Tibial artery (tissue), 4 donors: ENCODE data around the gene CEACAM19.
"Not testable (repeated sequence)": the region's sequence is repeated elsewhere in the genome, so short reads cannot be mapped to it uniquely, and the experiment has no call there.

Experiments
- DNase-seq, 2 donors: peaks; one replicate each; pipeline ENCODE4 v3.0.0-alpha.2; 2019
- H3K27ac ChIP-seq, 2 donors: fragments of 200-600 bp; sonication (generic) in 1 of 2; 1 replicate in 1 of 2; 2 replicates in 1 of 2; pipeline ENCODE4 v1.5.1; 2018 to 2019; ENCODE audit warnings: mild to moderate bottlenecking in 1 of 2
- H3K27me3 ChIP-seq, 2 donors: fragments of 200-600 bp; sonication (generic) in 1 of 2; one replicate each; pipeline versions ENCODE4 v1.5.1 to v1.6.0; 2016 to 2019
- H3K36me3 ChIP-seq, 3 donors: fragments of 200-600 bp; sonication (generic) in 2 of 3; one replicate each; pipeline ENCODE4 v1.5.1; 2016 to 2019; ENCODE audit warnings: mild to moderate bottlenecking in 2 of 3
- H3K4me1 ChIP-seq, 4 donors: fragments of 200-600 bp; sonication (generic) in 2 of 4; 1 replicate in 3 of 4; 2 replicates in 1 of 4; pipeline ENCODE4 v1.5.1; 2016 to 2019
- H3K4me3 ChIP-seq, 2 donors: fragments of 200-600 bp; sonication (generic) in 1 of 2; 1 replicate in 1 of 2; 2 replicates in 1 of 2; pipeline ENCODE4 v1.5.1; 2018 to 2019; ENCODE audit warnings: mild to moderate bottlenecking in 2 of 2
- H3K9me3 ChIP-seq, 3 donors: fragments of 200-600 bp; sonication (generic) in 1 of 3; one replicate each; pipeline ENCODE4 v1.5.1; 2016 to 2019
- intact Hi-C: fragments of 100-400 bp; cut with DNase I; formaldehyde crosslinking; loops from one replicate; pipeline ENCODE4 v1.15.0; 2023; ENCODE audit warnings: low total_unique reads
- TF ChIP-seq, protein P1 (sequence below), 2 experiments: fragments of 200-600 bp in 1 of 2; fragments of 450-650 bp in 1 of 2; IDR thresholded peaks; one replicate each; pipeline ENCODE4 v1.5.1; 2017 to 2019; ENCODE audit warnings: antibody characterized with exemption in 2 of 2, mild to moderate bottlenecking in 1 of 2, moderate library complexity in 1 of 2

CEACAM19 gene

DNA sequence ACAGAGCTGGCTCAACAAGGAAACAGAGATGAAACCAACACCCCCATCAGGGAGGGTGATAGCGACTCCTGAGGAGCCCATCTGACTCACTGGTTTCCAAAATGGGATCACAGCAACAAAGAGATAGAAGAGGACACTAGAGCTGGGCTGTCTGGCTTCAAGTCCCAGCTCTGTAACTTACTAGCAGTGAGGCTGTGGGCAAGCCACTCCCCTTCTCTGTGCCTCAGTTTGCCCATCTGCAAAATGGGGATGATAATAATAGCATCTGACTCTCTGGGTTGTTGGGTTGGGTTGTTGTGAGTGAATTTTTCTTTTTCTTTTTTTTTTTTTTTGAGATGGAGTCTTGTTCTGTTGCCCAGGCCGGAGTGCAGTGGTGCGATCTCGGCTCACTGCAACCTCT is 43.7 kb upstream of the CEACAM19 start:
- Histone ChIP-seq H3K4me1 (peaks cover 0 to 7% (median 3%) of the 10 kb centered on the region in 4 donors), H3K27ac (no peak overlapping the region), H3K36me3 (no peaks in the 10 kb centered on the region), H3K9me3 (no peaks in the 10 kb centered on the region), H3K4me3 (no peak overlapping the region), H3K27me3 (no peaks in the 10 kb centered on the region)
- TF ChIP-seq, protein P1, sequence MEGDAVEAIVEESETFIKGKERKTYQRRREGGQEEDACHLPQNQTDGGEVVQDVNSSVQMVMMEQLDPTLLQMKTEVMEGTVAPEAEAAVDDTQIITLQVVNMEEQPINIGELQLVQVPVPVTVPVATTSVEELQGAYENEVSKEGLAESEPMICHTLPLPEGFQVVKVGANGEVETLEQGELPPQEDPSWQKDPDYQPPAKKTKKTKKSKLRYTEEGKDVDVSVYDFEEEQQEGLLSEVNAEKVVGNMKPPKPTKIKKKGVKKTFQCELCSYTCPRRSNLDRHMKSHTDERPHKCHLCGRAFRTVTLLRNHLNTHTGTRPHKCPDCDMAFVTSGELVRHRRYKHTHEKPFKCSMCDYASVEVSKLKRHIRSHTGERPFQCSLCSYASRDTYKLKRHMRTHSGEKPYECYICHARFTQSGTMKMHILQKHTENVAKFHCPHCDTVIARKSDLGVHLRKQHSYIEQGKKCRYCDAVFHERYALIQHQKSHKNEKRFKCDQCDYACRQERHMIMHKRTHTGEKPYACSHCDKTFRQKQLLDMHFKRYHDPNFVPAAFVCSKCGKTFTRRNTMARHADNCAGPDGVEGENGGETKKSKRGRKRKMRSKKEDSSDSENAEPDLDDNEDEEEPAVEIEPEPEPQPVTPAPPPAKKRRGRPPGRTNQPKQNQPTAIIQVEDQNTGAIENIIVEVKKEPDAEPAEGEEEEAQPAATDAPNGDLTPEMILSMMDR (IDR thresholded peaks at IDR 0.05) = no peak
- intact Hi-C loops = no loop called here
- DNase-seq = no peak

DNA sequence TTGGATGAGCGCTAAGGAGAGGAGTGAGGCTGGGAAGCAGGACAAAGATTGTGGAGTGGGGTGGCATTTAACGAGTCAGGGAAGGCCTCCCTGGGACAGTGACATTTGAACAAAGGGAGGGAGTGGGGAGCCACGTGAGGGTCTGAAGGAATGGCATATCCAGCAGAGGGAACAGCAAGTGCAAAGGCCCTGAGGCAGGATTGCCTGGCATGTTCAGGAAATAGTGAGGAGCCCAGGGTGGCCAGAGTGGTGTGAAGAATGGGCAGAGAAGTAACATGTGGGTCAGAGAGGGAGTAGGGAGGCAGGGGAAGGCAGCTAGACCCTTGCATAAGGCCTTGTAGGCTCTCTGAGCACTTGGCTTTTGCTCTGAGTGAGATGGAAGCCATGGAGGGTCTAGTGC is 42.5 kb upstream of the CEACAM19 start:
- intact Hi-C loops = no loop called here
- no peaks in the 10 kb centered on the region for H3K36me3 ChIP-seq
- H3K27ac ChIP-seq = no peak overlapping the region
- peaks cover 0 to 10% (median 3%) of the 10 kb centered on the region in 4 donors for H3K4me1 ChIP-seq
- no peak overlapping the region for H3K4me3 ChIP-seq
- H3K27me3 ChIP-seq = no peaks in the 10 kb centered on the region
- TF ChIP-seq, protein P1 (IDR thresholded peaks at IDR 0.05) = no peak
- no peaks in the 10 kb centered on the region for H3K9me3 ChIP-seq
- no peak for DNase-seq

- H3K4me1 ChIP-seq = peaks cover 0 to 25% (median 2%) of the 10 kb centered on the region in 4 donors
- DNase-seq, H3K36me3 ChIP-seq, H3K27ac ChIP-seq, H3K4me3 ChIP-seq, H3K27me3 ChIP-seq, intact Hi-C loops, H3K9me3 ChIP-seq: not testable (repeated sequence)
Observed at GRCh38 chr19:44631611-44632010, 39.7 kb upstream of the CEACAM19 start.

GRCh38 chr19:44634058-44634457 is 37.2 kb upstream of the CEACAM19 start:
- peaks cover 0 to 25% (median 2%) of the 10 kb centered on the region in 4 donors for H3K4me1 ChIP-seq
- intact Hi-C loops, H3K27me3 ChIP-seq, DNase-seq, H3K36me3 ChIP-seq, H3K4me3 ChIP-seq, H3K27ac ChIP-seq, H3K9me3 ChIP-seq: not testable (repeated sequence)

DNA sequence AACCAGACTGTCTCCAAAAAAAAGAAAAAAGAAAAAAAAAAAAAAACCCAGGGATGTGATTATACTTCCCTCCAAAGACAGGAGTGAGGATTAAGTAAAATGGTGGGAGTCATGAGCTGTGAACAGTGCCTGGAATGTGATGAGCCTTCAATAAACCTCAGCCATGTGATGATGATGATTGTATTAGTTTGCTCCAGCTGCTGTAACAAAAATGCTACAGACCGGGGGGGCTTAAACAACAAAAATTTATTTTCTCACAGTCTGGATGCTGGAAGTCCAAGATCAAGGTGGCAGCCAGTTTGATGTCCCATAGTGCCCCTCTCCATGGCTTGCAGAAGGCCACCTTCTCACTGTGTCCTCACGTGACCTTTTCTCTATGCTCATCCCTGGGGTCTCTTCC is 36.5 kb upstream of the CEACAM19 start:
- TF ChIP-seq, protein P1 (IDR thresholded peaks at IDR 0.05) = no peak
- Histone ChIP-seq H3K4me3 (no peak overlapping the region), H3K36me3 (no peaks in the 10 kb centered on the region), H3K4me1 (peaks cover 0 to 25% (median 2%) of the 10 kb centered on the region in 4 donors), H3K27ac (no peak overlapping the region), H3K27me3 (no peaks in the 10 kb centered on the region), H3K9me3 (no peaks in the 10 kb centered on the region)
- intact Hi-C loops = no loop called here
- DNase-seq = no peak

GRCh38 chr19:44635581-44636438 is 35.5 kb upstream of the CEACAM19 start:
- H3K9me3 ChIP-seq = no peaks in the 10 kb centered on the region
- TF ChIP-seq, protein P1 (IDR thresholded peaks at IDR 0.05) = no peak
- no peak overlapping the region for H3K4me3 ChIP-seq
- H3K36me3 ChIP-seq = no peaks in the 10 kb centered on the region
- no peak for DNase-seq
- no peaks in the 10 kb centered on the region for H3K27me3 ChIP-seq
- peak overlapping the region in 1 of 2 donors; percentile 14 for H3K27ac ChIP-seq
- intact Hi-C loops = no loop called here
- peaks cover 0 to 25% (median 2%) of the 10 kb centered on the region in 4 donors for H3K4me1 ChIP-seq
